GM21360 (cell line): ENCODE data around the gene CD200.
"Not testable (repeated sequence)": the region's sequence is repeated elsewhere in the genome, so short reads cannot be mapped to it uniquely, and the experiment has no call there.

Source experiments
- ATAC-seq: cut with Tn5 transposase; IDR thresholded peaks from one replicate; pipeline ENCODE4 v1.9.1; 2021; ENCODE audit warnings: mild to moderate bottlenecking, moderate library complexity; ENCODE audit not compliant: unreplicated experiment

CD200 gene

DNA sequence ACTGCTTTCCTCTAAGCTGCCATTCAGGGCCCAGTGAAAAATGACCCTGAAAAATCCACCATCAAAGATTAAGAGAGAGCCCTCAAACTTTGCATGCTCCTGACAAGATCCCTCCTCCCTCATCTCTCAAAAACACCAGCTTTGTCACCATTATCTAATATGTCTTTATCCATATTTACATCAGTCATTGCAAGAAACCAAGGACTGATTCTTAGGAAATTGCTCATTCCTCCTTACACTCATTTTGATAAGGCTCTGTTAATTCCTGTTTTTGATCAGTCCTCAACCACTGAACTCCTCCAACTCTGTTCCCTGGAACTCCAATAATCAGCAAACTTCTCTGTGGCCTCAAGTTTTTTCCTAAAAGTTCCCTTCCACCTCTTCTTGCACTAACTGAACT is 51.8 kb downstream of the CD200 start:
- no peak for ATAC-seq

DNA sequence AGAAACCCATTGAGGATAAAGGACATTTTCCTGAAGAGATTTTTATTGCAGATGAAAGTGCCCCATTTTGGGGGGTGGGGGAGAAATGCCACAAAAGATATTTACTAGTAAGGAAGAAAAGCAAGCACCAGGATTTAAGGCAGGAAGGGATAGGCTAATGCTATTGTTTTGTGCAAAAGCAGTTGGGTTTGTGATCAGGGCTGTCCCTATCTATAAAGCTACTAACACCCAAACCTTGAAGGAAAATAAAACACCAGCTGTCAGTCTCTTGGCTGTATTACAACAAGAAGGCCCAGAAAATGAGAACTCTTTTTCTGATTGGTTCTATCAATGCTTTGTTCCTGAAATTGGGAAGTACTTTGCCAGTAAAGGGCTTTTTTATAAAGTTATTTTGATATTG is 56.0 kb downstream of the CD200 start:
- ATAC-seq: no peak

DNA sequence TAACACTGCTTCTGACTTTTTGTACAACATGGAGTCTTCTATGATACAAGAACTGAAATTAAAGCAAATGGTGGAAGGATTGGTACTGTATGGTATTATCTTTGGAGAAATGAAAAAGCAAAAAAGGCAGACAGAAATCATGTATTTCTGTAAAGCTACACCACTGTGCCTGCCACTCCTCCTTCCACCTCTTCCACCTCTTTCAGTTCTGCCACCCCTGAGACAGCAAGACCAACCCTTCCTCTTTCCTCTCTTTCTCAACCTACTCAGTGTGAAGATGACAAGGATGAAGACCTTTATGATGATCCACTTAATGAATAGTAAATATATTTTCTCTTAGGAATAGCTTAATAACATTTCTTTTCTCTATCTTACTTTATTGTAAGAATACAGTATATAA is 57.0 kb downstream of the CD200 start:
- no peak for ATAC-seq

DNA sequence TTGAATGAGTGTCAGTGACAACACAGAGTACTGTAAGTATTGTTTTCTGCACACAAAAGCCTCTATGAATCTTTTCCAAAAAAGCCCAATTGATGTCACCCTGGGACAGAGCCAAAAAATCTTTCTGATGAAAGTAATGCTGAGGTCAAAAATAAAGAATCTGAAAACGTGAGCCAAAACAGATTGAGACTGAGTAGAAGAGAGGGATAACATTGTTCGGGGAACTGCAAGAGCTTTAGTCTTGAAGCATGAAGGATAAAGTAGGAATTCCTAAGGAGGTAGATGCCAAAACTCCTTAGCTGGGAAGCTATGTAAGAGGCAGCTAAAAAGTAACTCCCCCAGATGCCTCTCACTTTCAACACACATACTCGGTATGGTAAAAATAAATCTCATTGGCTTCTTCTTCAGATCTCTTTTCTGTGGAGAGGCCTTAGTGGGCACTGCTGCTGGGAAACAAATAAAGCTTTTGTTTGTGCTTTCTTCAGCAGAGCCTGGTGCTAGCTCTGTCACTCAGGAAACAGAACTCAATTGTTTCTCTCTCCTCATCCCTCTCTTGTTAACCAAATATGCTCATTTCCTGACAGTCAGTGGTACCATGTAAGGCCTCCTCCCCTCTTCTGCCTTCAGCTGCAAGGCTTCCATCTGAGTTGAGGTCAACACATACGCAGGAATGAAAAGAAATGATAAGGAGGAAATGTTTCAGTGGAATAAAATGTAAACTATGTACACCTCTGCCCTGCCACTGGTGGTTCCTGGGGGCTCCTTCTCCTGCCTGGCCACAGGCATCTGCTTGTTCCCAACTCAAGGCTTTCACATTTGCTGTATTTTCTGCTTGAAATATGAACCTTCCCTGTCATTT is 58.1 kb downstream of the CD200 start:
- ATAC-seq: no peak

DNA sequence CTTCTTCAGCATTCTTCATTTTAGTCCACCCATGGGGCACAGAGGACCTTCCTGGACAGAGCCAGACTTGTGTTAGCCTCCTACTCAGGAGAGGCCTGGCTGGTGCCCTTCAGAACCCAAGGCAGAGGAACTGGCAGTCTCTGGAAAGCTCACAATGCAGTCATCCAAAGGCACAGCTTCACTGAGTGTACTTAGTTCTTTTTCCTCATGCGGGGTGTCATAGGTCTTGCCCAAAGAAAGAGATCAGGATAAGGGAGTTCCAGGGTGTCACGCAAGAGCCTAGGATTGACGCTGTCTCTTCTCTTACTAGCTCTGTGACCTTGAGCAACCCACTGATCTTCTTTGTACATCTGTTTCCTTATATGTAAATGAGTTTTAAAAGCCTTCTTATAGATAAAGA is 58.7 kb downstream of the CD200 start:
- ATAC-seq: no peak

DNA sequence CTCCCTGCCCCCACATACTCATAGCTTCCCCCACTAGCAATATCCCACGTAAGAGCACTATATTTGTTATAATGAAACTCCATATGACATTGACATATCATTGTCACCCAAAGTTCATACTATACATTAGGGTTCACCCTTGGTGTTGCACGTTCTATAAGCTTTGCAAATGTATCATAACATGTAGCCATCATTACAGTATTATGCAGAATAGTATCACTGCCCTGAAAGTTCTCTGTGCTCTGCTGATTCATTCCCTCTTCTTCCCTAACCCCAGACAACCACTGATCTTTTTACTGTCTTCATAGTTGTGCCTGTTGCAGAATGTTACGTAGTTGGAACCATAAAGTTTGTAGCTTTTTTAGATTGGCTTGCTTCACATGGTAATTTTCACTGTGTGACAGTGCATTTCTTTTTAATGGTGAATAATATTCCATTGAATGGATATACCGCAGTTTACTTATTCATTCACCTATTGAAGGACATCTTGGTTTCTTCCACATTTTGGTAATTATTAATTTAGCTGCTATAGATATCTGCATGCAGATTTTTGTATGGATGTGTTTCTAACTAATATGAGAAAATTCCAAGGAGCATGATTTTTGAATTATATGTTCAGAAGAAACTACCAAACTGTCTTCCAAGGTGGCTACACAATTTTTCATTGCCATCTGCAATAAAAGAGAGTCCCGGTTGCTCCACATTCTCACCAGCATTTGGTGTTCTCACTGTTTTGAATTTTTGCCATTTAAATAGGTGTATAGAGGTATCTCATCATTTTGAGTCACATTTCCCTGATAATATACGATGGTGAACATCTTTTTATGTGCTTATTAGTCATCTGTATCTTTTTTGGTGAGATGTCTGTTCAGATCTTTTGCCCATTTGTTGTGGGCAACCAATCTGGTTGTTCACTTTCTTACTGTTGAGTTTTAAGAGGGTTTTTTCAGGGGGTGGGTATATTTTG is 59.7 kb downstream of the CD200 start:
- ATAC-seq: no peak

DNA sequence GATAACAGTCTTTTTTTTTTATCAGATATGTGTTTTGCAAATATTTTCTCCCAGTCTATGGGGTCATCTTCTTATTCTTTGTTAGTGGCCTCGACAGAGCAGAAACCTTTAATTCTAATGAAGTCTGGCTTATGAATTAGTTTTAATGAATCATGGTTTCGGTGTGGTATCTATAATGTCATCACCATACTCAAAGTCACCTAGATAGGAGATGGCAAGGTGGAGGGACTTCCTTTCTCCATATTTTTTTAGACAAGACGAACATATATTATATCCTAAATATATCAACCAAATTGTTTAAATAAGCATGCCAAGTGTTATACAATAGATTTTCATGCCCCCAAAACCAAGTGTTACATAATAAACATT is 60.4 kb downstream of the CD200 start:
- no peak for ATAC-seq

DNA sequence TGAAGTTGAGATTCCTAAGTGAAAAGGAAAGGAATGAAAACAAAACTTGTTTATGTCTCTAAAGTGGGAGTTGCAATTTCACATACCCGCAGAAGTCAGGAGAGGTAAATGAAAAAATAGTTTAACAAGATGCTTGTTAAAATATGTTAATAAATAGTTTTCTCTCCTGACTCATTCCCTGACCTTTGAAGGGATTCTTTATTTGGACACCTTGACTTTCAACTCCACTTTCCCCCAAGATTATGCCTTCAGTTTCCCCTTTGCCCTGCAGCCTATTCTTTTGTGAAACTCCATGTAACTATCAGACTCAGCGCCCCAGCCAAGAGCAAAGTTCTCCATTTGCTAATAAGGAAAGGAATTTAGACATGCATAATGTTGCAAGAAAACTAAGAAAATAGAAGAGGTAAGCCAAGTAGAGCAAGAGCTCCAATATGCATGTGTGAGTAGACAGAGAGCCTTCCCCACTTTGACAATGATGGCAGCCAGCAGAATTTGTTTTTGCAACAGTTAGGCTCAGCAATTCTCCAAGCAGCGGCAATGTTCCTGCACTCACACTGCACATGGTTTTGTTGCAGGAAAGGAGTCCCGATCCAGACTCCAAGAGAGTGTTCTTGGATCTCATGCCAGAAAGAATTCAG is 61.2 kb downstream of the CD200 start:
- no peak for ATAC-seq

DNA sequence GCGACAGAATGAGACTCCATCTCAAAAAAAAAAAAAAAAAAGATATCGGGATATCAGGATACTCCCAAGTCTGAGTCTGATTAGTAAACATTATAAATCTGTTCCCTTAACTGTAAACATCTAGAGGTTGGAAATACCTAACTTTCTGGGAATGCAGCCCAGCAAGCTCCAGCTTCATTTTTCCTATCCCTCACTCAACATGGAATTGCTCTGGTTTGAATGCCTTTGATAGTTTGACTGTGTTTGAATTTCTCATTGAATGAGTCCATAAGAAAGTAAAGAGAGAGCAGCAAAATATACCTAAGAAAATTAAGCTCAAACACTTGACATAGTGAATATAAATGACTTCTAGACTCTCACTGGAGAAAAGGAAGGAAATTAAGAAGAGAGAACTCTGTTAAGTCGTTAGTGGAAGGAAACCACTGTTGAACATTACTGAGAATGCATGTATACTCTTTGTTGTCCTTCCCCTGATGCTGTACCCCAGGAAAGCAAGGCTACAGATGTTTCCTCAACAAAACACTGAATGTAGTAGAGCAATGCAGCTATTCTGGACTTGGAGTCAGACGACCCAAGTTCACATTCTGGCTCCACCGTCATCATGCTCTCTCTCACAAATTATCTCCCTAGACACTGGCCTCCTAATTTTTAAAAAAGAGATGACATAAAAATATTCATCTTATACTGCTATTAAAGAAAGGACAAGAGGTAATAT is 62.4 kb downstream of the CD200 start:
- no peak for ATAC-seq

DNA sequence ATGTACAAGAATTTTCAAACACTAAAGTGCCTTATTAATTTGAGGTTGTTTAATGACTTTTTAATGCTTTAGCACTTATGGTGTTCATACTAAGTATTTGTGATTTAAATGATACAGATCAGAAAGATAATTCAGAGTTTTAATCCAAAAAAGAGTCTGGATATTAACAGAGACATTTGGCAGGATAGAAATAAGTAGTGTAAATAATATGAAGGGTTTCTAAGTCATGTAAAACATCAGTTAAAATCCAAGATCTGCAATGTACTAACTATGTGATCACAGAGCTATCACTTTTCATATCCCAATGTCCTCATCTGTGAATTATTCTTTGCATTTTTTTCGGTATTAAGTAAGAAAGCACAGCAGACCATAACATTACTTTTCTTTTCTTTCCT is 62.9 kb downstream of the CD200 start:
- no peak for ATAC-seq

DNA sequence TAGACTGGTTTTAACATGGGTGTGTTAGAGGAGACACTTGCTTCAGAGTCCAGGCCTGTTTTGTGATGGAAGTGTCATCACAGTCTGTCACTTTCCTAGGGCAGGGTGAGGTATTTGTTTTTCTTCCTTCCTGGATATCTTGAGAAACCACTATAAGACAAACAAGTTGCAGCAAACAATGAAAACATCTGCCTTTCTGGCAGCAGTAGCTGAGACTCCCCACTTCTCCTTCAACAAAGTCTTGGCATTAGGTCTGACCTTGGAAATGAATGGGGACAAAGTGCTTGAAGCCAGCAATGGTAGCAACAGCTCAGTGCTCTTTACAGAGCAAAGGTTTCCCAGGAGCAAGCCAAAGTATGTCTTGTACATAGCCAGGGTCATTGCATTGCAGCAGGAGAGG is 64.6 kb downstream of the CD200 start:
- no peak for ATAC-seq

DNA sequence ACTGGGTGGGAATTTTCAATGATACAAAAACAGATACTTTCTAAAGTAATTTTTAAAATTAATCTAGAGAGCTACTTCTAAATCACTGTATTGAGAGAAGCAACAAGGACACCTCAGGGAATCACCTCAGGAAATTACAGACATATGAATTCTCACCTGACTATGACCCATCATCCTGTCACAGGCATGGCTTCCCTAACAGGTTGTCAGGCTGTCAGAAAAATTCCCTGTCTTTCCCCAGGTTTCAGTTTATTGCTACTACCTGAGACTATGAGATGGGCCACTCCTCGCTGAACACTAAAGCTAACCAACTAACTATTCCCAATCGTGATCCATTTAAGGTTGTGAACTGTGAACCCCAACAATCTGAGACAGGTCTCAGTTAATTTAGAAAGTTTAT is 66.1 kb downstream of the CD200 start:
- ATAC-seq: no peak

DNA sequence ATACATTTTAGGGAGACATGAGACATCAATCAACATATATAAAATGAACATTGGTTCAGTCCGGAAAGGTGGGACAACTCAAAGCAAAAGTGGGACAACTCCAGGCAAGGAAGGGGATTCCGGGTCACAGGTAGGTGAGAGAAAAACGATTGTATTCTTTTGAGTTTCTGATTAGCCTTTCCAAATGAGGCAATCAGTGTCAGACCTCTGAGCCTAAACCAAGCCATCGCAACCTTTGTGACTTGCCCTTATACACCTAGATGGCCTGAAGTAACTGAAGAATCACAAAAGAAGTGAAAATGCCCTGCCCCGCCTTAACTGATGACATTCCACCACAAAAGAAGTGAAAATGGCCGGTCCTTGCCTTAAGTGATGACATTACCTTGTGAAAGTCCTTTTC is 66.6 kb downstream of the CD200 start:
- not testable (repeated sequence) for ATAC-seq

DNA sequence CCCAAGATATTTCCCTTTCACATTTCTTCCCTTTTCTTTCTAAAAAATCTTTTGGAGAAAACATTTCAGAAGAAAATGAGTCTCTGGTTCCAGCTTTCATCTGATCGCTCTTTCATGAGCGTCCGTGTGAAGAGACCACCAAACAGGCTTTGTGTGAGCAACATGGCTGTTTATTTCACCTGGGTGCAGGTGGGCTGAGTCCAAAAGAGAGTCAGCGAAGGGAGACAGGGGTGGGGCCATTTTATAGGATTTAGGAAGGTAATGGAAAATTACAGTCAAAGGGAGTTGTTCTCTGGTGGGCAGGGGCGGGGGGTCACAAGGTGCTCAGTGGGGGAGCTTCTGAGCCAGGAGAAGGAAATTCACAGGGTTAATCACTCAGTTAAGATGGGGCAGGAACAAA is 67.4 kb downstream of the CD200 start:
- not testable (repeated sequence) for ATAC-seq

DNA sequence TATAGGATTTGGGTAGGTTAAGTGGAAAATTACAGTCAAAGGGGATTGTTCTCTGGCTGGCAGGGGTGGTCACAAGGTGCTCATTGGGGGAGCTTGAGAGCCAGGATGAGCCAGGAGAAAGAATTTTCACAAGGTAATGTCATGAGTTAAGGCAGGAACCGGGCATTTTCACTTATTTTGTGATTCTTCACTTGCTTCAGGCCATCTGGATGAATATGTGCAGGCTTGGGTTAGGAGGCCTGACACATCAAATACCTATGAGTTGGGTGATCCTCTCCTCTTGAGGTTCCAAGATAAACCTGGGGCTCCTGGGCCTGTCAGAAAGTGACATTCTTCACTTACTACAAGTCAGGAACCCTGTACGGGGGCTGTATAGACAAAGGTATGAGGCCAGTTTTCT is 68.7 kb downstream of the CD200 start:
- no peak for ATAC-seq

DNA sequence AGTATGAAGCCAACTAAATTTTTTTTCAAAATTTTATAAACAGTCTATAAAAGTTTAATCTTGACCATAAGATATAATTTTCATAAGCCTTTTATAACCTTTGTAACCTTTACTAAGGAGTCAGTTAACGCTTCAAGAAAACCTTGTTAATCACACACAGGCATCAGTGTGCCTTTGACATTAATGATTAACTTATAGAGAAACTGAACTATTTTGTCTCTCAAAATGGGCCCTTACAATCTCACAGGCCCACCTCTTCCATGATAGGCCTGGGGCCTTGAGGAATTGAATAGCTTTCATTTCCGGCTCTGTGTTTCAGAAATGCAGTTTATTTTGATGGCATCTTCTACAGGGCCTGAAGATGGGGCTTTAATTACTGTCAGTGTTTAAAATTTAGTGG is 70.1 kb downstream of the CD200 start:
- no peak for ATAC-seq

DNA sequence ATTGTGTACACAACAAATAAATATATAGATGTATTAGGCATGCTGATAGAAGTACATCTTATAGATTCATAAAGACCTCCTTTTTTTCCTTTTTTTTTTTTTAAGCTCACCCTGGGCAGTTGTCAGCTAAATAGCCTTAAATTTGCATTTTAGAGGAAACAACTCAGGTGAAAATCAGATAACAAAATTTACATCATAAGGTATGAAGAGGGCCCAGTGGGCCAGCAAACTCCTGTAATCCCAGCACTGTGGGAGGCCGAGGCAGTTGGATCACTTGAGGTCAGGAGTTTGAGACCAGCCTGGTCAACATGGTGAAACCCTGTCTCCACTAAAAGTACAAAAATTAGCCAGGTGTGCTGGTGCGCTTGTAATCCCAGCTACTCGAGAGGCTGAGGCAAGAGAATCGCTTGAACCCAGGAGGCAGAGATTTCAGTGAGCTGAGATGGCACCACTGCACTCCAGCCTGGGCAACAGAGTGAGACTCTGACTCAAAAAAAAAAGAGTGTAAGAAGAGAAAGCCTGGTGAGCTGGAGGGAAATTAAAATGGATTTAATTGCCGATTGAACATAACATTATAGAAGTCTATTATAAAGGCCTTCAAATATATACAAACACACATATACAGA is 72.1 kb downstream of the CD200 start:
- ATAC-seq: not testable (repeated sequence)

DNA sequence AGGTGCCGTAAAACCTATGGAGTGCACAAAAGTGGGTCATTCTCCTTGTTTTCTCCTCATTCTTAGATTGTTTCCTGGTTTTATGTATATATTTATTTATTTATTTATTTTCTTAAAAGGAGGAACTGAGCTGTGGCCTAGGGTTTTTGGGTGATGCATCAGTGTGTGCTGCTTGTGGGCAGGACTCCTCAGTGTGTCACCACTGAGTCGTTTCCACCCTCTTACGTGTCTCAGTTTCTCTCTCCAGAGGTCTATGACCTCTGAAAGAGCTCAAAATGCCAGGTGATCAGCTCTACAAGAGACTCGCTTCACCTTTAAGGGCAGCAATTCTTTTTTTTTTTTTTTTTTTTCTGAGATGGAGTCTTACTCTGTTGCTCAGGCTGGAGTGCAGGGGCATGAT is 72.9 kb downstream of the CD200 start:
- no peak for ATAC-seq

DNA sequence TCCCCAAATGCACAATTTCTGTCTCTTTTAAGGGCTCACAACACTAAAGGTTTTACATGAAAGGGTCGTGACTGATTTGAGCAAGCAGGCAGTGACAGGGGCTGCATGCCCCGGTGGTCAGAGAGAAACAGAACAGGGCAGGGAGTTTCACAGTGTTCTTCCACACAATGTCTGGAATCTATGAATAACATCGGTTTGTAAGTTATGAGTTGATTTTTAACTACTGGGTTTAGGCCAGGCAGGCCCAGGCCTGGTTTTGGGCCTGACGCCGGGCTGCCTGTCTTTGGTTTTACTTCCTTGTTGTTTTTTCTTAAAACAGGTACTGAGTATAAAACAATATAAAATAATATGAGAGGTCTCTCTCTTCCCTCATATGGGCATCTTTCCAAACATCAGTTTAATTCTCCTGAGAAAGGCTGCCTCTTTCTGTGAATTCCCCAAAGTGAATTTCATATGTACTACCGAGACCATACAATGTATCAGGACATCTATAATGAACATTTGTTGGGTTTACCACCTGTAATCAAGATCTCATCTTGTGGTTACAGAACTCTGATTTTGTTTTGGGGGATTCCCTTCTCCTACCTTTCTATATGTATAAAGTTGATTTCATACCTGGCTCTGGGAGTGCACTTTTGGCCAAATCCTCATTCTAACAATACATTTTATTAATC is 74.4 kb downstream of the CD200 start:
- no peak for ATAC-seq
